Right hindlimb (tissue), 1 donor: ENCODE measurements around the gene KCNE4.

ENCODE experiments used
- DNase-seq: peaks from one replicate; pipeline ENCODE4 v3.0.0-alpha.2; 2018

The KCNE4 gene

GRCh38 chr2:223051693-223052289, at the start of gene KCNE4:
KCNE4 (plus strand) TSS chr2:223052190; CDS start chr2:223052831, 641 bp downstream.
- DNase-seq = peak; percentile 82

- DNase-seq = no peak
Observed at GRCh38 chr2:223003191-223003590, 48.8 kb upstream of the KCNE4 start.

GRCh38 chr2:223005496-223005895, 46.5 kb upstream of the KCNE4 start:
- no peak for DNase-seq

- no peak for DNase-seq
Observed at GRCh38 chr2:223007531-223007930, 44.5 kb upstream of the KCNE4 start.

GRCh38 chr2:223008162-223008561, 43.8 kb upstream of the KCNE4 start:
- DNase-seq = no peak

- no peak for DNase-seq
Observed at GRCh38 chr2:223008956-223009355, 43.0 kb upstream of the KCNE4 start.

- no peak for DNase-seq
Observed at GRCh38 chr2:223010641-223011040, 41.3 kb upstream of the KCNE4 start.

- no peak for DNase-seq
Observed at GRCh38 chr2:223012291-223012690, 39.7 kb upstream of the KCNE4 start.

GRCh38 chr2:223019390-223019930, 32.5 kb upstream of the KCNE4 start:
- no peak for DNase-seq

- no peak for DNase-seq
Observed at GRCh38 chr2:223019987-223020717, 31.8 kb upstream of the KCNE4 start.

- DNase-seq = no peak
Observed at GRCh38 chr2:223020971-223021675, 30.9 kb upstream of the KCNE4 start.

GRCh38 chr2:223026357-223027110, 25.5 kb upstream of the KCNE4 start:
- no peak for DNase-seq

- no peak for DNase-seq
Observed at GRCh38 chr2:223027442-223027841, 24.5 kb upstream of the KCNE4 start.

- no peak for DNase-seq
Observed at GRCh38 chr2:223029287-223029686, 22.7 kb upstream of the KCNE4 start.

GRCh38 chr2:223032187-223033142, 19.5 kb upstream of the KCNE4 start:
- DNase-seq = no peak

- no peak for DNase-seq
Observed at GRCh38 chr2:223034221-223034975, 17.6 kb upstream of the KCNE4 start.

- no peak for DNase-seq
Observed at GRCh38 chr2:223036790-223037444, 15.1 kb upstream of the KCNE4 start.

- DNase-seq = no peak
Observed at GRCh38 chr2:223037445-223037800, 14.6 kb upstream of the KCNE4 start.

GRCh38 chr2:223039618-223040017, 12.4 kb upstream of the KCNE4 start:
- no peak for DNase-seq

GRCh38 chr2:223040527-223040926, 11.5 kb upstream of the KCNE4 start:
- no peak for DNase-seq
